ENCODE measurements around the gene DMAC2L. TPM values are rescaled to one million over a fixed set of nuclear protein-coding genes. Genes with fewer than 3 reads are reported as not detected.

The DMAC2L gene
- total and polyA plus RNA-seq, 10 of the 15 experiments (the other 5 are each of a cell fraction or from before 2014, with no cell fraction given): 9.5 to 76.3 (median 28.2) TPM

GRCh38 chr14:50344116-50344775 lies 32.1 kb downstream of the DMAC2L start (continued):
- TF ChIP-seq POLR2AphosphoS2 (IDR thresholded peaks at IDR 0.05; ENCODE audit: low read depth, low read length): no peak
- TF ChIP-seq E4F1 (IDR thresholded peaks at IDR 0.05; ENCODE audit: borderline replicate concordance, partially characterized antibody): no peak
- TF ChIP-seq, protein P1, sequence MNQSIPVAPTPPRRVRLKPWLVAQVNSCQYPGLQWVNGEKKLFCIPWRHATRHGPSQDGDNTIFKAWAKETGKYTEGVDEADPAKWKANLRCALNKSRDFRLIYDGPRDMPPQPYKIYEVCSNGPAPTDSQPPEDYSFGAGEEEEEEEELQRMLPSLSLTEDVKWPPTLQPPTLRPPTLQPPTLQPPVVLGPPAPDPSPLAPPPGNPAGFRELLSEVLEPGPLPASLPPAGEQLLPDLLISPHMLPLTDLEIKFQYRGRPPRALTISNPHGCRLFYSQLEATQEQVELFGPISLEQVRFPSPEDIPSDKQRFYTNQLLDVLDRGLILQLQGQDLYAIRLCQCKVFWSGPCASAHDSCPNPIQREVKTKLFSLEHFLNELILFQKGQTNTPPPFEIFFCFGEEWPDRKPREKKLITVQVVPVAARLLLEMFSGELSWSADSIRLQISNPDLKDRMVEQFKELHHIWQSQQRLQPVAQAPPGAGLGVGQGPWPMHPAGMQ (IDR thresholded peaks at IDR 0.05; ENCODE audit: borderline replicate concordance): no peak
- TF ChIP-seq, protein P2, sequence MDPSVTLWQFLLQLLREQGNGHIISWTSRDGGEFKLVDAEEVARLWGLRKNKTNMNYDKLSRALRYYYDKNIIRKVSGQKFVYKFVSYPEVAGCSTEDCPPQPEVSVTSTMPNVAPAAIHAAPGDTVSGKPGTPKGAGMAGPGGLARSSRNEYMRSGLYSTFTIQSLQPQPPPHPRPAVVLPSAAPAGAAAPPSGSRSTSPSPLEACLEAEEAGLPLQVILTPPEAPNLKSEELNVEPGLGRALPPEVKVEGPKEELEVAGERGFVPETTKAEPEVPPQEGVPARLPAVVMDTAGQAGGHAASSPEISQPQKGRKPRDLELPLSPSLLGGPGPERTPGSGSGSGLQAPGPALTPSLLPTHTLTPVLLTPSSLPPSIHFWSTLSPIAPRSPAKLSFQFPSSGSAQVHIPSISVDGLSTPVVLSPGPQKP (IDR thresholded peaks at IDR 0.05; ENCODE audit: low read depth, low read length): no peak
- no peak for TF ChIP-seq ZNF592 (IDR thresholded peaks at IDR 0.05)
- no peak for TF ChIP-seq SREBF2 (IDR thresholded peaks at IDR 0.05; ENCODE audit: low read length)
- peak; percentile 28; the same call in 1 of the 2 replicates for TF ChIP-seq PAX5 (IDR thresholded peaks at IDR 0.05; ENCODE audit: borderline replicate concordance, low read depth, low read length)
- TF ChIP-seq SIN3A (IDR thresholded peaks at IDR 0.05; ENCODE audit: low read depth, low read length): no peak
- TF ChIP-seq ZNF217 (IDR thresholded peaks at IDR 0.05): no peak
- peak in 1 of 2 experiments; percentile 29; a peak in 1 of 4 replicates for TF ChIP-seq BHLHE40 (IDR thresholded peaks at IDR 0.05; ENCODE audit: borderline replicate concordance in 1 of 2, low read depth in 2 of 2, low read length in 1 of 2)
- peak; percentile 75; the same call in 1 of the 2 replicates for TF ChIP-seq NFIC (IDR thresholded peaks at IDR 0.05; ENCODE audit: low read depth, low read length)
- TF ChIP-seq, protein P3, sequence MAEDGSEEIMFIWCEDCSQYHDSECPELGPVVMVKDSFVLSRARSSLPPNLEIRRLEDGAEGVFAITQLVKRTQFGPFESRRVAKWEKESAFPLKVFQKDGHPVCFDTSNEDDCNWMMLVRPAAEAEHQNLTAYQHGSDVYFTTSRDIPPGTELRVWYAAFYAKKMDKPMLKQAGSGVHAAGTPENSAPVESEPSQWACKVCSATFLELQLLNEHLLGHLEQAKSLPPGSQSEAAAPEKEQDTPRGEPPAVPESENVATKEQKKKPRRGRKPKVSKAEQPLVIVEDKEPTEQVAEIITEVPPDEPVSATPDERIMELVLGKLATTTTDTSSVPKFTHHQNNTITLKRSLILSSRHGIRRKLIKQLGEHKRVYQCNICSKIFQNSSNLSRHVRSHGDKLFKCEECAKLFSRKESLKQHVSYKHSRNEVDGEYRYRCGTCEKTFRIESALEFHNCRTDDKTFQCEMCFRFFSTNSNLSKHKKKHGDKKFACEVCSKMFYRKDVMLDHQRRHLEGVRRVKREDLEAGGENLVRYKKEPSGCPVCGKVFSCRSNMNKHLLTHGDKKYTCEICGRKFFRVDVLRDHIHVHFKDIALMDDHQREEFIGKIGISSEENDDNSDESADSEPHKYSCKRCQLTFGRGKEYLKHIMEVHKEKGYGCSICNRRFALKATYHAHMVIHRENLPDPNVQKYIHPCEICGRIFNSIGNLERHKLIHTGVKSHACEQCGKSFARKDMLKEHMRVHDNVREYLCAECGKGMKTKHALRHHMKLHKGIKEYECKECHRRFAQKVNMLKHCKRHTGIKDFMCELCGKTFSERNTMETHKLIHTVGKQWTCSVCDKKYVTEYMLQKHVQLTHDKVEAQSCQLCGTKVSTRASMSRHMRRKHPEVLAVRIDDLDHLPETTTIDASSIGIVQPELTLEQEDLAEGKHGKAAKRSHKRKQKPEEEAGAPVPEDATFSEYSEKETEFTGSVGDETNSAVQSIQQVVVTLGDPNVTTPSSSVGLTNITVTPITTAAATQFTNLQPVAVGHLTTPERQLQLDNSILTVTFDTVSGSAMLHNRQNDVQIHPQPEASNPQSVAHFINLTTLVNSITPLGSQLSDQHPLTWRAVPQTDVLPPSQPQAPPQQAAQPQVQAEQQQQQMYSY (CRISPR knock-in tag; IDR thresholded peaks at IDR 0.05): no peak
- TF ChIP-seq SUZ12 (IDR thresholded peaks at IDR 0.05; ENCODE audit: unreplicated experiment): no peak
- TF ChIP-seq ASH2L (IDR thresholded peaks at IDR 0.05; ENCODE audit: borderline replicate concordance, low read depth): no peak
- no peak for TF ChIP-seq RAD51 (IDR thresholded peaks at IDR 0.05)
- TF ChIP-seq SRF (IDR thresholded peaks at IDR 0.05; ENCODE audit: low read depth in 2 of 2, low read length in 2 of 2): no peak
